ENCODE data around the gene SPAG16. TPM values are rescaled to one million over a fixed set of nuclear protein-coding genes. Genes with fewer than 3 reads are reported as not detected.

The SPAG16 gene
- total RNA-seq, 1 donor from 2014 or later = 7.6 TPM

- intact Hi-C loops (cut with DNase I) = no loop called here
- TF ChIP-seq CTCF (IDR thresholded peaks at IDR 0.05) = no peak
- no peak overlapping the region for H3K27ac ChIP-seq
Observed at GRCh38 chr2:214138779-214139178, 854.5 kb downstream of the SPAG16 start.

GRCh38 chr2:214139630-214140284 lies 855.5 kb downstream of the SPAG16 start:
- intact Hi-C loops (cut with DNase I) = no loop called here
- no peak for DNase-seq (ENCODE audit: low spot score in 2 of 2)
- Histone ChIP-seq H3K27me3 (no peaks in the 10 kb centered on the region), H3K27ac (no peak overlapping the region), H3K36me3 (no peaks in the 10 kb centered on the region), H3K9me3 (no peaks in the 10 kb centered on the region), H3K4me3 (no peak overlapping the region), H3K4me1 (no peaks in the 10 kb centered on the region)
- no peak for TF ChIP-seq CTCF (IDR thresholded peaks at IDR 0.05)

More at GRCh38 chr2:214138779-214139178, 854.5 kb downstream of the SPAG16 start:
- Histone ChIP-seq H3K4me3 (no peak overlapping the region), H3K4me1 (no peaks in the 10 kb centered on the region), H3K36me3 (no peaks in the 10 kb centered on the region), H3K27me3 (no peaks in the 10 kb centered on the region), H3K9me3 (no peaks in the 10 kb centered on the region)
- no peak for DNase-seq (ENCODE audit: low spot score in 2 of 2)

GRCh38 chr2:214156971-214157370 lies 872.7 kb downstream of the SPAG16 start:
- no peaks in the 10 kb centered on the region for H3K4me1 ChIP-seq
- H3K4me3 ChIP-seq = no peak overlapping the region
- no peak for DNase-seq (ENCODE audit: low spot score in 2 of 2)
- no peaks in the 10 kb centered on the region for H3K9me3 ChIP-seq
- H3K27me3 ChIP-seq = no peaks in the 10 kb centered on the region
- TF ChIP-seq CTCF (IDR thresholded peaks at IDR 0.05) = no peak
- H3K27ac ChIP-seq = no peak overlapping the region
- H3K36me3 ChIP-seq = no peaks in the 10 kb centered on the region
- intact Hi-C loops (cut with DNase I) = no loop called here

- no peak overlapping the region for H3K4me3 ChIP-seq
- no peak for DNase-seq (ENCODE audit: low spot score in 2 of 2)
- H3K9me3 ChIP-seq = no peaks in the 10 kb centered on the region
- H3K36me3 ChIP-seq = no peaks in the 10 kb centered on the region
- H3K4me1 ChIP-seq = no peaks in the 10 kb centered on the region
- H3K27me3 ChIP-seq = no peaks in the 10 kb centered on the region
- TF ChIP-seq CTCF (IDR thresholded peaks at IDR 0.05) = no peak
- intact Hi-C loops (cut with DNase I) = no loop called here
- H3K27ac ChIP-seq = no peak overlapping the region
Observed at GRCh38 chr2:214158851-214159250, 874.6 kb downstream of the SPAG16 start.

GRCh38 chr2:214169281-214169680 lies 885.0 kb downstream of the SPAG16 start:
- intact Hi-C loops (cut with DNase I) = no loop called here
- no peaks in the 10 kb centered on the region for H3K9me3 ChIP-seq

More at GRCh38 chr2:214169281-214169680, 885.0 kb downstream of the SPAG16 start:
- DNase-seq (ENCODE audit: low spot score in 2 of 2) = no peak
- Histone ChIP-seq H3K27me3 (no peaks in the 10 kb centered on the region), H3K36me3 (no peaks in the 10 kb centered on the region), H3K4me1 (no peaks in the 10 kb centered on the region), H3K27ac (no peak overlapping the region), H3K4me3 (no peak overlapping the region)
- no peak for TF ChIP-seq CTCF (IDR thresholded peaks at IDR 0.05)
